Suprapubic skin (tissue), 4 donors: ENCODE measurements around the gene CNDP1. TPM values are rescaled to one million over a fixed set of nuclear protein-coding genes. Genes with fewer than 3 reads are reported as not detected.

Experiments
- DNase-seq, 2 donors: peaks; one replicate each; pipeline ENCODE4 v3.0.0-alpha.2; 2019; ENCODE audit warnings: low spot score in 2 of 2
- H3K27ac ChIP-seq: fragments of 200-600 bp; sonication (generic); one replicate; pipeline ENCODE4 v1.5.1; 2019
- H3K27me3 ChIP-seq: fragments of 200-600 bp; sonication (generic); one replicate; pipeline ENCODE4 v1.5.1; 2019
- H3K36me3 ChIP-seq: fragments of 200-600 bp; sonication (generic); one replicate; pipeline ENCODE4 v1.5.1; 2019
- H3K4me1 ChIP-seq: fragments of 200-600 bp; sonication (generic); one replicate; pipeline ENCODE4 v1.5.1; 2019
- H3K4me3 ChIP-seq: fragments of 200-600 bp; sonication (generic); one replicate; pipeline ENCODE4 v1.5.1; 2019; ENCODE audit warnings: mild to moderate bottlenecking
- H3K9me3 ChIP-seq: fragments of 200-600 bp; sonication (generic); one replicate; pipeline ENCODE4 v1.5.1; 2019
- CTCF ChIP-seq, 2 donors: fragments of 200-600 bp in 1 of 2; fragments of 450-650 bp in 1 of 2; sonication (generic) in 1 of 2; IDR thresholded peaks; one replicate each; pipeline ENCODE4 v1.5.1; 2016 to 2019; ENCODE audit warnings: antibody characterized with exemption in 2 of 2, mild to moderate bottlenecking in 1 of 2, moderate library complexity in 1 of 2
- EP300 ChIP-seq: sonication (generic); formaldehyde crosslinking; IDR thresholded peaks from one replicate; pipeline ENCODE4 v1.6.1; 2017; ENCODE audit warnings: antibody characterized with exemption
- POLR2A ChIP-seq, 2 donors: fragments of 450-650 bp; IDR thresholded peaks; one replicate each; pipeline ENCODE4 v1.6.1; 2017; ENCODE audit warnings: antibody characterized with exemption in 2 of 2, mild to moderate bottlenecking in 2 of 2, moderate library complexity in 2 of 2
- POLR2AphosphoS5 ChIP-seq, 3 donors: sonication (generic); formaldehyde crosslinking; IDR thresholded peaks; one replicate each; pipeline ENCODE4 v1.6.1; 2017; ENCODE audit warnings: antibody characterized with exemption in 3 of 3
- WGBS: methylation state at CpG from one replicate; pipeline ENCODE4 v1.1.5; 2018; 5-methylcytosine and 5-hydroxymethylcytosine counted together
- total RNA-seq, 4 donors: library from RNA; depleted of rRNA; stranded (reverse); fragments of >200 nt; gene quantifications; one replicate each; pipeline ENCODE4 v1.1.0, GENCODE V29; 2016

The CNDP1 gene
- total RNA-seq, 4 donors from 2014 or later, result 0.21 to 1.1 (median 0.97) TPM; not detected in 1

DNA sequence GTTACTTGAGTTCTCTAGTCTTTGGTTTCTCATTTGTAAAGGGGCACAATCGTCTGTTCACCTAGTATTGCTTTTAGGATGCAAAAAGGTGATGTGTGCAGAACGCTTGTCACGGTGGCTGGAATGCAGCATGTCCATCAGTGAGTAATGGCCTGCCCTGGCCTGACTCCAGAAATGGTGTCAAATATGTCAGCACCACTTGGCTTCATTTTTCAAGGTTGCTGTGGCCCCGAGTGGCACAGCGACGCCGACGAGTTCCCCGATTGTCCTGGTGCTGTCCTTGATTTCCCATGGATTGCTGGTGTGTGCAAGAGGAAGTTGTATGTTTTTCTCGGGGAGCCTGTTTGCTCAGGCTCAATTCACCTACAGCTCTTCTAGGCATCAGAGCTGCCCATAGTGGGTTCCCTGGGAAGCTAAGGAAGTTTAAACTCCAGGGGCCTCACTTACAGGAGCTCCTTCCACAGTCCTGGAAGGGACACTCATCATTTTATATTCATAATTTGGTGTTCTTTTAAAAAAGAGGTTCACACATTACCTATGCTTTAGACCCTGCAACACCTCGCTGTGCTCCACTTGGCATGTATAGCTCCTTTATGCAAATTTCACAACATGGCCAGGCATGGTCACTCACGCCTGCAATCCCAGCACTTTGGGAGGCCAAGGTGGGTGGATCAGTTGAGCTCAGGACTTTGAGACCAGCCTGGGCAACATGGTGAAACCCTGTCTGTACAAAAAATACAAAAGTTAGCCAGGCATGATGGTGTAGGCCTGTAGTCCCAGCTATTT is 37.8 kb downstream of the CNDP1 start:
- no peak for TF ChIP-seq POLR2AphosphoS5 (IDR thresholded peaks at IDR 0.05)
- TF ChIP-seq EP300, result no peak
- TF ChIP-seq CTCF (IDR thresholded peaks at IDR 0.05), result no peak
- TF ChIP-seq POLR2A (IDR thresholded peaks at IDR 0.05), result no peak
- no peaks in the 10 kb centered on the region for H3K4me1 ChIP-seq
- DNase-seq, result no peak
- no peak overlapping the region for H3K4me3 ChIP-seq
- H3K36me3 ChIP-seq, result no peaks in the 10 kb centered on the region
- no peaks in the 10 kb centered on the region for H3K9me3 ChIP-seq
- H3K27me3 ChIP-seq, result peaks cover 8% of the 10 kb centered on the region
- WGBS, result 89% methylated on average over 12 of the region's 12 CpGs
- H3K27ac ChIP-seq, result no peak overlapping the region

- TF ChIP-seq CTCF (IDR thresholded peaks at IDR 0.05) (no peak), EP300 (no peak), POLR2A (IDR thresholded peaks at IDR 0.05) (no peak), POLR2AphosphoS5 (IDR thresholded peaks at IDR 0.05) (no peak)
Measured at GRCh38 chr18:74573053-74573452, 38.8 kb downstream of the CNDP1 start.

GRCh38 chr18:74574916-74575315 is 40.6 kb downstream of the CNDP1 start:
- H3K4me3 ChIP-seq, result no peak overlapping the region
- no peaks in the 10 kb centered on the region for H3K9me3 ChIP-seq
- TF ChIP-seq POLR2A (IDR thresholded peaks at IDR 0.05) (no peak), CTCF (IDR thresholded peaks at IDR 0.05) (no peak), POLR2AphosphoS5 (IDR thresholded peaks at IDR 0.05) (no peak), EP300 (no peak)
- 55% methylated on average over 2 of the region's 2 CpGs for WGBS
- no peak overlapping the region for H3K27ac ChIP-seq
- H3K4me1 ChIP-seq, result no peaks in the 10 kb centered on the region
- no peak for DNase-seq
- no peaks in the 10 kb centered on the region for H3K36me3 ChIP-seq
- H3K27me3 ChIP-seq, result no peaks in the 10 kb centered on the region

More at GRCh38 chr18:74573053-74573452, 38.8 kb downstream of the CNDP1 start:
- H3K27me3 ChIP-seq, result peaks cover 6% of the 10 kb centered on the region
- H3K4me1 ChIP-seq, result no peaks in the 10 kb centered on the region
- DNase-seq, result no peak
- H3K27ac ChIP-seq, result no peak overlapping the region
- H3K9me3 ChIP-seq, result no peaks in the 10 kb centered on the region
- H3K4me3 ChIP-seq, result no peak overlapping the region
- no peaks in the 10 kb centered on the region for H3K36me3 ChIP-seq

DNA sequence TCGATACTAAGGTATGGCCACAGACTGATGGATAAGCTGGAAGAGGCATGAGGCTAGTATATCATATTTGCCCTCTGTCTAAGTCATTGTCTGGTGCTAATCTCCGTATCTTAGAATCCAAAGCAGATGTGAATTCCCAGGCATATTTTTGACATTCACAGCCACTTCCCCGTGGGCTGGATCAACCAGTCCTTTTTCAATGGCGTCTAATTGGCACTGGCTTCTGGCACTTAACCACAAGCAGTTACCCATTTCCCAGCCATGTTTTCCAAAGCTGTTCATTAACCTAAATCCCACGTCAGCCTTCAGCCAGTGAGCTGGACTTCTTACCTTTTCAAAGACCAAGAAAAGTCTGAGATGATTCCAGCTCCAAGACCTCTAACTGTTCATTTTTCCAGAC is 42.7 kb downstream of the CNDP1 start:
- H3K9me3 ChIP-seq, result no peaks in the 10 kb centered on the region
- DNase-seq, result no peak
- 49% methylated on average over 5 of the region's 5 CpGs for WGBS
- peaks cover 6% of the 10 kb centered on the region for H3K27me3 ChIP-seq
- H3K4me1 ChIP-seq, result no peaks in the 10 kb centered on the region
- no peak overlapping the region for H3K27ac ChIP-seq
- TF ChIP-seq POLR2A (IDR thresholded peaks at IDR 0.05) (no peak), CTCF (IDR thresholded peaks at IDR 0.05) (no peak), EP300 (no peak), POLR2AphosphoS5 (IDR thresholded peaks at IDR 0.05) (no peak)
- H3K4me3 ChIP-seq, result no peak overlapping the region
- H3K36me3 ChIP-seq, result no peaks in the 10 kb centered on the region

DNA sequence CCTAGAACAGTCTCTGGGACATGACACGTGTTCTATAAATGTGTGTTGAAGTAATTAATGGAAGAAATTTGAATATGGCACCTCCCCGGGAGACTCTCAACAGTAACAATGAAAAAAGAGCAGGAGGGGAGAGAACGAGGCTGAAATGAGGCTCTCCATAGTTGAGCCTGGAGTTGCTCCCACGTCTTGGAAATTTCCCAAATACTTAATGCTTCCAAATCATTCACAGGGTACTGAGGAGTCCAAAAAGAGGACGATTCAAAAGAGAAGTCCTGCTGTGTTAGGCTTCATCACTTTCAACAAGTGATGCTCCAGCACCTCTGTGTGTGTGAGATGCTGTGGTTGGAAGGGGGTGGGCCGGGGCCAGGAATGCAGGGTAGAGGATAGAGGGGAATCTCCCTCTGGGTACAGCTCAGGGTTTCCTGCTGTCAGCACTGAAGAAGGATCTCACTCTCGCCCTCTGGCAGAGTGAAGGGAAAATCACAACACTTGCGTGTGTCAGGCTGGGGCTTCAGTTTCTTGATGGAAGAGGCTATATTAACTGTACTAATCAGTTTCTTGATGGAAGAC is 45.3 kb downstream of the CNDP1 start:
- H3K9me3 ChIP-seq, result no peaks in the 10 kb centered on the region
- no peaks in the 10 kb centered on the region for H3K4me1 ChIP-seq
- no peaks in the 10 kb centered on the region for H3K36me3 ChIP-seq
- no peak for DNase-seq
- WGBS, result 34% methylated on average over 8 of the region's 8 CpGs
- H3K27me3 ChIP-seq, result peaks cover 10% of the 10 kb centered on the region
- no peak overlapping the region for H3K27ac ChIP-seq
- no peak overlapping the region for H3K4me3 ChIP-seq
- TF ChIP-seq EP300 (no peak), CTCF (IDR thresholded peaks at IDR 0.05) (no peak), POLR2A (IDR thresholded peaks at IDR 0.05) (no peak), POLR2AphosphoS5 (IDR thresholded peaks at IDR 0.05) (no peak)
